Prostate gland (tissue), 2 donors: Measurements from ENCODE around the gene FAF1. TPM values are rescaled to one million over a fixed set of nuclear protein-coding genes. Genes with fewer than 3 reads are reported as not detected.
A peak's percentile ranks its signal among the peaks of the same experiment; 100 is the strongest.

Source experiments
- DNase-seq: peaks from one replicate; pipeline ENCODE4 v3.0.0-alpha.2; 2019; ENCODE audit warnings: low spot score
- H3K27ac ChIP-seq, 2 donors: fragments of 200-600 bp; sonication (generic); 2 replicates each; pipeline ENCODE4 v1.5.1; 2017 to 2019
- H3K27me3 ChIP-seq: fragments of 200-600 bp; sonication (generic); replicated peaks from 2 replicates; pipeline ENCODE4 v1.5.1; 2019; ENCODE audit not compliant: insufficient read depth
- H3K36me3 ChIP-seq, 2 donors: fragments of 200-600 bp; sonication (generic); 1 replicate in 1 of 2; 2 replicates in 1 of 2; pipeline versions ENCODE4 v1.5.1 to v1.8.1; 2017 to 2019
- H3K4me1 ChIP-seq: fragments of 200-600 bp; sonication (generic); replicated peaks from 2 replicates; pipeline ENCODE4 v1.5.1; 2019
- H3K4me3 ChIP-seq, 2 donors: fragments of 200-600 bp; sonication (generic); 2 replicates each; pipeline ENCODE4 v1.5.1; 2017 to 2019
- H3K9me3 ChIP-seq: fragments of 200-600 bp; sonication (generic); 2 replicates; pipeline ENCODE4 v1.5.1; 2017
- CTCF ChIP-seq, 4 experiments: fragments of 200-600 bp in 2 of 4; fragments of 450-650 bp in 2 of 4; sonication (generic) in 2 of 4; IDR thresholded peaks; 1 replicate in 3 of 4; 2 replicates in 1 of 4; pipeline ENCODE4 v1.5.1; 2016 to 2019; ENCODE audit warnings: antibody characterized with exemption in 4 of 4, mild to moderate bottlenecking in 2 of 4, moderate library complexity in 2 of 4
- POLR2A ChIP-seq: fragments of 450-650 bp; IDR thresholded peaks from one replicate; pipeline ENCODE4 v1.6.1; 2016; ENCODE audit warnings: antibody characterized with exemption, mild to moderate bottlenecking
- POLR2AphosphoS5 ChIP-seq: sonication (generic); formaldehyde crosslinking; IDR thresholded peaks from one replicate; pipeline ENCODE4 v1.6.1; 2017; ENCODE audit warnings: antibody characterized with exemption
- WGBS: methylation state at CpG from one replicate; pipeline ENCODE4 v1.1.5; 2018; 5-methylcytosine and 5-hydroxymethylcytosine counted together
- intact Hi-C: fragments of 100-400 bp; cut with DNase I; formaldehyde crosslinking; loops from one replicate; pipeline ENCODE4 v1.14.2; 2022
- total RNA-seq, 2 donors: library from RNA; depleted of rRNA; stranded (reverse); fragments of >200 nt; gene quantifications; one replicate each; pipeline ENCODE4 v1.1.0, GENCODE V29; 2016

Gene FAF1
- total RNA-seq, 2 donors from 2014 or later, result 40.4 to 41.5 TPM

GRCh38 chr1:50420689-50421365 is 539.2 kb downstream of the FAF1 start:
- 4% methylated on average over 68 of the region's 69 CpGs for WGBS
- H3K4me1 ChIP-seq, result no peaks in the 10 kb centered on the region

GRCh38 chr1:50419907-50420677 is 540.0 kb downstream of the FAF1 start:
- H3K27me3 ChIP-seq, result peaks cover 71% of the 10 kb centered on the region
- H3K4me1 ChIP-seq, result no peaks in the 10 kb centered on the region
- H3K4me3 ChIP-seq, result no peak overlapping the region

More at GRCh38 chr1:50420689-50421365, 539.2 kb downstream of the FAF1 start:
- no peak for DNase-seq
- Histone ChIP-seq H3K4me3 (no peak overlapping the region), H3K27ac (no peak overlapping the region), H3K9me3 (no peaks in the 10 kb centered on the region), H3K36me3 (no peaks in the 10 kb centered on the region), H3K27me3 (peaks cover 73% of the 10 kb centered on the region)
- intact Hi-C loops, result no loop called here
- TF ChIP-seq POLR2A (no peak), POLR2AphosphoS5 (no peak), CTCF (IDR thresholded peaks at IDR 0.05) (no peak)

GRCh38 chr1:50419192-50419906 is 540.7 kb downstream of the FAF1 start:
- peaks cover 67% of the 10 kb centered on the region for H3K27me3 ChIP-seq
- TF ChIP-seq POLR2A (no peak), CTCF (IDR thresholded peaks at IDR 0.05) (peak in 1 of 4 experiments; percentile 22)
- DNase-seq, result no peak
- H3K36me3 ChIP-seq, result no peaks in the 10 kb centered on the region
- no peaks in the 10 kb centered on the region for H3K4me1 ChIP-seq
- no peak overlapping the region for H3K27ac ChIP-seq
- WGBS, result 8% methylated on average over 33 of the region's 60 CpGs
- intact Hi-C loops, result no loop called here
- no peak overlapping the region for H3K4me3 ChIP-seq
- no peaks in the 10 kb centered on the region for H3K9me3 ChIP-seq

More at GRCh38 chr1:50419907-50420677, 540.0 kb downstream of the FAF1 start:
- no peaks in the 10 kb centered on the region for H3K36me3 ChIP-seq
- TF ChIP-seq CTCF (IDR thresholded peaks at IDR 0.05) (no peak), POLR2AphosphoS5 (no peak), POLR2A (no peak)
- intact Hi-C loops, result no loop called here
- no peak overlapping the region for H3K27ac ChIP-seq
- no peaks in the 10 kb centered on the region for H3K9me3 ChIP-seq
- DNase-seq, result no peak
- 23% methylated on average over 21 of the region's 21 CpGs for WGBS

GRCh38 chr1:50418600-50419109 is 541.4 kb downstream of the FAF1 start:
- TF ChIP-seq POLR2A, result no peak
- no peak for TF ChIP-seq POLR2AphosphoS5
- no peak for TF ChIP-seq CTCF (IDR thresholded peaks at IDR 0.05)
- Histone ChIP-seq H3K27me3 (peaks cover 65% of the 10 kb centered on the region), H3K9me3 (no peaks in the 10 kb centered on the region), H3K4me3 (no peak overlapping the region), H3K27ac (no peak overlapping the region), H3K36me3 (no peaks in the 10 kb centered on the region), H3K4me1 (no peaks in the 10 kb centered on the region)
- intact Hi-C loops, result no loop called here
- WGBS, result 3% methylated on average over 50 of the region's 64 CpGs
- no peak for DNase-seq
